Tibial nerve (tissue), 4 donors: ENCODE measurements around the gene FANCG. TPM values are rescaled to one million over a fixed set of nuclear protein-coding genes. Genes with fewer than 3 reads are reported as not detected.

ENCODE experiments used
- DNase-seq, 2 donors: peaks; one replicate each; pipeline ENCODE4 v3.0.0-alpha.2; 2019; ENCODE audit warnings: low spot score in 2 of 2
- H3K27ac ChIP-seq, 4 donors: fragments of 200-600 bp; sonication (generic) in 3 of 4; one replicate each; pipeline ENCODE4 v1.5.1; 2017 to 2019; ENCODE audit warnings: mild to moderate bottlenecking in 1 of 4
- H3K27me3 ChIP-seq, 2 donors: fragments of 200-600 bp; sonication (generic) in 1 of 2; one replicate each; pipeline versions ENCODE4 v1.5.1 to v1.6.0; 2017 to 2019
- H3K36me3 ChIP-seq, 3 donors: fragments of 200-600 bp; sonication (generic); one replicate each; pipeline ENCODE4 v1.5.1; 2018 to 2019
- H3K4me1 ChIP-seq, 4 donors: fragments of 200-600 bp; sonication (generic) in 3 of 4; one replicate each; pipeline ENCODE4 v1.5.1; 2017 to 2019
- H3K4me3 ChIP-seq, 4 donors: fragments of 200-600 bp; sonication (generic) in 3 of 4; one replicate each; pipeline ENCODE4 v1.5.1; 2017 to 2019; ENCODE audit warnings: mild to moderate bottlenecking in 1 of 4, moderate library complexity in 1 of 4
- H3K9me3 ChIP-seq, 4 donors: fragments of 200-600 bp; sonication (generic) in 3 of 4; one replicate each; pipeline ENCODE4 v1.5.1; 2017 to 2019
- CTCF ChIP-seq, 5 experiments: fragments of 200-600 bp in 3 of 5; fragments of 450-650 bp in 2 of 5; sonication (generic) in 3 of 5; IDR thresholded peaks; one replicate each; pipeline ENCODE4 v1.5.1; 2016 to 2019; ENCODE audit warnings: antibody characterized with exemption in 5 of 5, mild to moderate bottlenecking in 3 of 5, moderate library complexity in 2 of 5
- EP300 ChIP-seq, 2 donors: sonication (generic); formaldehyde crosslinking; IDR thresholded peaks; one replicate each; pipeline ENCODE4 v1.6.1; 2017; ENCODE audit warnings: antibody characterized with exemption in 2 of 2, mild to moderate bottlenecking in 1 of 2
- POLR2A ChIP-seq, 2 donors: fragments of 450-650 bp; IDR thresholded peaks; one replicate each; pipeline ENCODE4 v1.6.1; 2017; ENCODE audit warnings: antibody characterized with exemption in 2 of 2, mild to moderate bottlenecking in 2 of 2, moderate library complexity in 2 of 2
- WGBS, 2 donors: methylation state at CpG; one replicate each; pipeline ENCODE4 v1.1.5; 2018; 5-methylcytosine and 5-hydroxymethylcytosine counted together
- total RNA-seq, 4 donors: library from RNA; depleted of rRNA; stranded (reverse); fragments of >200 nt; gene quantifications; one replicate each; pipeline ENCODE4 v1.1.0, GENCODE V29; 2016

FANCG gene
- total RNA-seq, 4 donors from 2014 or later: 14.4 to 30.8 (median 20.8) TPM

- WGBS, 2 donors: 68 to 82% methylated on average over 2 of the region's 2 CpGs
These were observed 49.9 kb downstream of the FANCG start for GRCh38 chr9:35029852-35030251.

GRCh38 chr9:35029241-35029640 is 50.5 kb downstream of the FANCG start:
- Histone ChIP-seq H3K27ac (no peak overlapping the region), H3K9me3 (no peaks in the 10 kb centered on the region), H3K4me3 (no peak overlapping the region), H3K27me3 (no peaks in the 10 kb centered on the region), H3K36me3 (peaks cover 0 to 30% (median 0%) of the 10 kb centered on the region in 3 donors), H3K4me1 (peaks cover 0 to 5% (median 0%) of the 10 kb centered on the region in 4 donors)
- WGBS, 2 donors: 74 to 91% methylated on average over 4 of the region's 4 CpGs
- TF ChIP-seq CTCF (IDR thresholded peaks at IDR 0.05) (no peak), POLR2A (IDR thresholded peaks at IDR 0.05) (no peak), EP300 (IDR thresholded peaks at IDR 0.05) (no peak)
- no peak for DNase-seq

More at GRCh38 chr9:35029852-35030251, 49.9 kb downstream of the FANCG start:
- TF ChIP-seq EP300 (IDR thresholded peaks at IDR 0.05) (no peak), CTCF (IDR thresholded peaks at IDR 0.05) (no peak), POLR2A (IDR thresholded peaks at IDR 0.05) (no peak)
- H3K27me3 ChIP-seq: no peaks in the 10 kb centered on the region
- H3K4me1 ChIP-seq: peaks cover 0 to 5% (median 0%) of the 10 kb centered on the region in 4 donors
- no peak overlapping the region for H3K27ac ChIP-seq
- DNase-seq: no peak
- peaks cover 0 to 30% (median 0%) of the 10 kb centered on the region in 3 donors for H3K36me3 ChIP-seq
- no peak overlapping the region for H3K4me3 ChIP-seq
- no peaks in the 10 kb centered on the region for H3K9me3 ChIP-seq

- H3K9me3 ChIP-seq: no peaks in the 10 kb centered on the region
- no peak for TF ChIP-seq EP300 (IDR thresholded peaks at IDR 0.05)
- TF ChIP-seq POLR2A (IDR thresholded peaks at IDR 0.05): no peak
- no peak for TF ChIP-seq CTCF (IDR thresholded peaks at IDR 0.05)
- H3K4me1 ChIP-seq: peaks cover 0 to 5% (median 0%) of the 10 kb centered on the region in 4 donors
- no peak overlapping the region for H3K4me3 ChIP-seq
- H3K27ac ChIP-seq: no peak overlapping the region
- peaks cover 0 to 34% (median 0%) of the 10 kb centered on the region in 3 donors for H3K36me3 ChIP-seq
- no peaks in the 10 kb centered on the region for H3K27me3 ChIP-seq
- no peak for DNase-seq
These were observed 51.4 kb downstream of the FANCG start for GRCh38 chr9:35028341-35028740.

- Histone ChIP-seq H3K36me3 (peaks cover 0 to 37% (median 0%) of the 10 kb centered on the region in 3 donors), H3K4me3 (no peak overlapping the region), H3K4me1 (peaks cover 0 to 5% (median 0%) of the 10 kb centered on the region in 4 donors), H3K27me3 (no peaks in the 10 kb centered on the region), H3K9me3 (no peaks in the 10 kb centered on the region), H3K27ac (no peak overlapping the region)
- TF ChIP-seq CTCF (IDR thresholded peaks at IDR 0.05) (no peak), EP300 (IDR thresholded peaks at IDR 0.05) (no peak), POLR2A (IDR thresholded peaks at IDR 0.05) (no peak)
- DNase-seq: no peak
- WGBS, 2 donors: 47 to 54% methylated on average over 1 of the region's 1 CpG
These were observed 51.9 kb downstream of the FANCG start for GRCh38 chr9:35027860-35028259.

GRCh38 chr9:35027374-35027773 is 52.4 kb downstream of the FANCG start:
- DNase-seq: no peak
- peaks cover 0 to 37% (median 0%) of the 10 kb centered on the region in 3 donors for H3K36me3 ChIP-seq
- H3K27ac ChIP-seq: no peak overlapping the region
- WGBS, 2 donors: 88 to 93% methylated on average over 1 of the region's 1 CpG
- TF ChIP-seq POLR2A (IDR thresholded peaks at IDR 0.05): no peak
- TF ChIP-seq EP300 (IDR thresholded peaks at IDR 0.05): no peak
- TF ChIP-seq CTCF (IDR thresholded peaks at IDR 0.05): no peak
- H3K4me3 ChIP-seq: no peak overlapping the region
- H3K27me3 ChIP-seq: no peaks in the 10 kb centered on the region
- H3K9me3 ChIP-seq: no peaks in the 10 kb centered on the region
- H3K4me1 ChIP-seq: peaks cover 0 to 5% (median 0%) of the 10 kb centered on the region in 4 donors
